IPS-11a (cell line): Measurements from ENCODE around the gene ONECUT2.

Experiments used
- H3K4me3 ChIP-seq: one replicate; pipeline ENCODE4 v1.5.1; 2013; ENCODE audit warnings: low read depth, low read length, control low read depth

ONECUT2 gene

GRCh38 chr18:57431002-57431382 is 4.2 kb upstream of the ONECUT2 start:
- H3K4me3 ChIP-seq, result no peak overlapping the region

- no peak overlapping the region for H3K4me3 ChIP-seq
These were observed 3.6 kb upstream of the ONECUT2 start for GRCh38 chr18:57431467-57432080.

GRCh38 chr18:57432140-57432539 is 3.0 kb upstream of the ONECUT2 start:
- H3K4me3 ChIP-seq, result no peak overlapping the region

- H3K4me3 ChIP-seq, result no peak overlapping the region
These were observed 2.3 kb upstream of the ONECUT2 start for GRCh38 chr18:57432751-57433400.

GRCh38 chr18:57433482-57433881 is 1.7 kb upstream of the ONECUT2 start:
- H3K4me3 ChIP-seq, result no peak overlapping the region

- peak overlapping the region; percentile 48 for H3K4me3 ChIP-seq
These were observed 1.1 kb upstream of the ONECUT2 start for GRCh38 chr18:57433934-57434535.

GRCh38 chr18:57435846-57436190 is 644 bp downstream of the ONECUT2 start:
- H3K4me3 ChIP-seq, result peak overlapping the region; percentile 17

- H3K4me3 ChIP-seq, result peak overlapping the region; percentile 17
These were observed 1.2 kb downstream of the ONECUT2 start for GRCh38 chr18:57436191-57436964.

GRCh38 chr18:57436965-57437333 is 1.8 kb downstream of the ONECUT2 start:
- no peak overlapping the region for H3K4me3 ChIP-seq

GRCh38 chr18:57437402-57437765 is 2.2 kb downstream of the ONECUT2 start:
- H3K4me3 ChIP-seq, result peak overlapping the region; percentile 17

GRCh38 chr18:57437766-57438671 is 2.8 kb downstream of the ONECUT2 start:
- H3K4me3 ChIP-seq, result peak overlapping the region; percentile 47

GRCh38 chr18:57438743-57439608 is 3.8 kb downstream of the ONECUT2 start:
- peak overlapping the region; percentile 4 for H3K4me3 ChIP-seq

- H3K4me3 ChIP-seq, result no peak overlapping the region
These were observed 4.4 kb downstream of the ONECUT2 start for GRCh38 chr18:57439609-57439968.

GRCh38 chr18:57439985-57440330 is 4.8 kb downstream of the ONECUT2 start:
- no peak overlapping the region for H3K4me3 ChIP-seq

- H3K4me3 ChIP-seq, result no peak overlapping the region
These were observed 5.3 kb downstream of the ONECUT2 start for GRCh38 chr18:57440331-57441070.

GRCh38 chr18:57441071-57441794 is 6.1 kb downstream of the ONECUT2 start:
- peak overlapping the region; percentile 10 for H3K4me3 ChIP-seq

GRCh38 chr18:57443247-57443646 is 8.1 kb downstream of the ONECUT2 start:
- H3K4me3 ChIP-seq, result no peak overlapping the region

- H3K4me3 ChIP-seq, result no peak overlapping the region
These were observed 8.5 kb downstream of the ONECUT2 start for GRCh38 chr18:57443702-57444101.

GRCh38 chr18:57444301-57444759 is 9.2 kb downstream of the ONECUT2 start:
- no peak overlapping the region for H3K4me3 ChIP-seq
